Nephron (organoid): ENCODE data around the gene NRAS.

ENCODE experiments used
- H3K27ac Mint-ChIP-seq, 3 experiments: 2 replicates each; pipeline ENCODE4 v1.8.0; 2020; ENCODE audit warnings: mixed read lengths in 3 of 3, mild to moderate bottlenecking in 2 of 3, moderate library complexity in 1 of 3
- H3K27me3 Mint-ChIP-seq: 2 replicates; pipeline ENCODE4 v1.8.0; 2021; ENCODE audit warnings: low read depth, mild to moderate bottlenecking, moderate library complexity, mixed read lengths
- H3K36me3 Mint-ChIP-seq: 2 replicates; pipeline ENCODE4 v1.8.0; 2020; ENCODE audit warnings: low read depth, mixed read lengths
- H3K4me1 Mint-ChIP-seq: 2 replicates; pipeline ENCODE4 v1.8.0; 2020; ENCODE audit warnings: mixed read lengths
- H3K4me3 Mint-ChIP-seq, 3 experiments: 2 replicates each; pipeline ENCODE4 v1.8.0; 2020; ENCODE audit warnings: mild to moderate bottlenecking in 3 of 3, mixed read lengths in 3 of 3, moderate library complexity in 2 of 3
- H3K9me3 Mint-ChIP-seq: 2 replicates; pipeline ENCODE4 v1.8.0; 2020; ENCODE audit warnings: mixed read lengths
- CTCF ChIP-seq, 3 experiments: fragments of 200-600 bp; sonication (generic); IDR thresholded peaks; one replicate each; pipeline ENCODE4 v1.5.0; 2021; ENCODE audit warnings: antibody characterized with exemption in 3 of 3; ENCODE audit not compliant: unreplicated experiment in 3 of 3

The NRAS gene

GRCh38 chr1:114720492-114720891 is 3.9 kb upstream of the NRAS start:
- Mint-ChIP-seq H3K4me1 (peaks cover 22% of the 10 kb centered on the region), H3K36me3 (peaks cover 86% of the 10 kb centered on the region), H3K27ac (no peak overlapping the region), H3K4me3 (peak overlapping the region in 1 of 3 experiments; percentile 2), H3K27me3 (no peaks in the 10 kb centered on the region), H3K9me3 (no peaks in the 10 kb centered on the region)
- TF ChIP-seq CTCF (IDR thresholded peaks at IDR 0.05; ENCODE audit: unreplicated experiment in 3 of 3) = no peak

GRCh38 chr1:114719424-114719787 is 2.8 kb upstream of the NRAS start:
- Mint-ChIP-seq H3K27me3 (no peaks in the 10 kb centered on the region), H3K9me3 (no peaks in the 10 kb centered on the region), H3K27ac (no peak overlapping the region), H3K4me1 (peaks cover 21% of the 10 kb centered on the region), H3K36me3 (peaks cover 76% of the 10 kb centered on the region), H3K4me3 (peak overlapping the region in 1 of 3 experiments; percentile 44)
- no peak for TF ChIP-seq CTCF (IDR thresholded peaks at IDR 0.05; ENCODE audit: unreplicated experiment in 3 of 3)

- no peaks in the 10 kb centered on the region for H3K9me3 Mint-ChIP-seq
Observed at GRCh38 chr1:114718661-114719423, 2.3 kb upstream of the NRAS start.

GRCh38 chr1:114715952-114716303 is 643 bp downstream of the NRAS start:
- peaks cover 16% of the 10 kb centered on the region for H3K4me1 Mint-ChIP-seq
- H3K4me3 Mint-ChIP-seq = peak overlapping the region; percentile 95 to 97 (median 95)
- no peaks in the 10 kb centered on the region for H3K27me3 Mint-ChIP-seq
- no peaks in the 10 kb centered on the region for H3K9me3 Mint-ChIP-seq
- peak overlapping the region; percentile 89 to 97 (median 95) for H3K27ac Mint-ChIP-seq
- H3K36me3 Mint-ChIP-seq = peaks cover 67% of the 10 kb centered on the region
- TF ChIP-seq CTCF (IDR thresholded peaks at IDR 0.05; ENCODE audit: unreplicated experiment in 3 of 3) = no peak

More at GRCh38 chr1:114718661-114719423, 2.3 kb upstream of the NRAS start:
- Mint-ChIP-seq H3K4me1 (peaks cover 16% of the 10 kb centered on the region), H3K27ac (peak overlapping the region in 1 of 3 experiments; percentile 4), H3K36me3 (peaks cover 75% of the 10 kb centered on the region), H3K27me3 (no peaks in the 10 kb centered on the region), H3K4me3 (peak overlapping the region; percentile 20 to 61 (median 35))
- no peak for TF ChIP-seq CTCF (IDR thresholded peaks at IDR 0.05; ENCODE audit: unreplicated experiment in 3 of 3)

- Mint-ChIP-seq H3K4me1 (peaks cover 16% of the 10 kb centered on the region), H3K36me3 (peaks cover 55% of the 10 kb centered on the region), H3K27me3 (no peaks in the 10 kb centered on the region), H3K27ac (no peak overlapping the region), H3K4me3 (no peak overlapping the region), H3K9me3 (no peaks in the 10 kb centered on the region)
- TF ChIP-seq CTCF (IDR thresholded peaks at IDR 0.05; ENCODE audit: unreplicated experiment in 3 of 3) = no peak
Observed at GRCh38 chr1:114712977-114713376, 3.6 kb downstream of the NRAS start.

- TF ChIP-seq CTCF (IDR thresholded peaks at IDR 0.05; ENCODE audit: unreplicated experiment in 3 of 3) = no peak
- H3K9me3 Mint-ChIP-seq = no peaks in the 10 kb centered on the region
- peaks cover 56% of the 10 kb centered on the region for H3K36me3 Mint-ChIP-seq
- no peaks in the 10 kb centered on the region for H3K27me3 Mint-ChIP-seq
- H3K4me1 Mint-ChIP-seq = no peaks in the 10 kb centered on the region
- H3K4me3 Mint-ChIP-seq = no peak overlapping the region
- H3K27ac Mint-ChIP-seq = no peak overlapping the region
Observed at GRCh38 chr1:114710360-114710759, 6.2 kb downstream of the NRAS start.
